ENCODE data around the gene STAMBP. TPM values are rescaled to one million over a fixed set of nuclear protein-coding genes. Genes with fewer than 3 reads are reported as not detected.

STAMBP gene
- total and polyA plus RNA-seq, 2 donors (not counting 3 experiments of a cell fraction or from before 2014, with no cell fraction given): 18.0 to 21.3 TPM

DNA sequence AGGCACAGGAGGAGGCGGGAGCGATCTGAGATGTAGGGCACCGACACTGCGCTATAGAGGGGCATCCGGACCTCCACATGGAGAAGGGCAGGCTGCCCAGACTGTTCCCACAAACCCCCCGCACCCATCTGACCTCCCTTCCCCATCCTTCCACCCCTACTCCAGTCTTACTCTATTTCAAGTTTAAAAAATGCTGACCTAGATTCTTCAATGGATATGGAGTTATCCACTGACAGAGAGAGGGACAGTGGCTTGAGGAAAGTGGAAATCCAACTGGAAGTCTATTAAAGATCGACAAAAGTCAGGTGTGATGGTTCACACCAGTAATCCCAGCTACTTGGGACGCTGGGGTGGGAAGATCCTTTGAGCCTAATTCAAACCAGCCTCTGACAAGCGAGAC lies 92.8 kb downstream of the STAMBP start:
- Histone ChIP-seq H3K4me2 (ENCODE audit: insufficient read depth, low read length) (no peak overlapping the region), H3K27me3 (ENCODE audit: control insufficient read depth in 2 of 2, insufficient read depth in 2 of 2, low read length in 2 of 2) (peaks cover 16 to 25% of the 10 kb centered on the region in 2 experiments), H3K36me3 (ENCODE audit: control insufficient read depth in 2 of 2, extremely low read depth in 1 of 2, insufficient read depth in 2 of 2, low read length in 2 of 2) (no peaks in the 10 kb centered on the region), H3K4me1 (ENCODE audit: control insufficient read depth, extremely low read depth, insufficient read depth, low read length) (peaks cover 4% of the 10 kb centered on the region), H3K9ac (replicated peaks; ENCODE audit: extremely low read depth, insufficient read depth, low read length) (no peak overlapping the region), H3K79me2 (ENCODE audit: control insufficient read depth, insufficient read depth, low read length) (no peaks in the 10 kb centered on the region), H3K4me3 (replicated peaks in 1 of 3; ENCODE audit: insufficient read depth in 1 of 3, low read depth in 1 of 3, low read length in 3 of 3) (no peak overlapping the region), H2AFZ (ENCODE audit: low read depth, low read length) (no peak overlapping the region), H3K9me1 (replicated peaks; ENCODE audit: control insufficient read depth, extremely low read depth, insufficient read depth, low read length) (no peaks in the 10 kb centered on the region), H3K27ac (ENCODE audit: insufficient read depth, low read depth, low read length) (no peak overlapping the region), H3K9me3 (replicated peaks; ENCODE audit: control insufficient read depth, insufficient read depth, low read length) (no peaks in the 10 kb centered on the region), H4K20me1 (replicated peaks; ENCODE audit: control insufficient read depth, extremely low read depth, insufficient read depth, low read length) (no peaks in the 10 kb centered on the region)
- BruUV-seq (replicated peaks): no TSS peak
- intact Hi-C loops (cut with micrococcal nuclease) (no loop called here), dilution Hi-C loops (cut with MboI; ENCODE audit: extremely low pct_ligation_motif_present, low sequenced_read_pairs) (no loop called here)
- ChIA-PET POLR2A (no interaction called here), CTCF (interaction anchor here (1.0 to 2.3 kb wide), 4 partner anchors 10 to 257 kb away, joined by 3 to 9 read pairs (median 6); partner anchors contain the start of gene MOB1A)
- FAIRE-seq: no peak
- no peak for TF ChIP-seq MYC (IDR thresholded peaks at IDR 0.05; ENCODE audit: low read depth, low read length)
- no peak for TF ChIP-seq JUN (IDR thresholded peaks at IDR 0.05; ENCODE audit: borderline replicate concordance, insufficient read depth, insufficient read length, low read depth)
- no peak for TF ChIP-seq GATA2 (IDR thresholded peaks at IDR 0.05; ENCODE audit: insufficient read depth, insufficient read length, low read depth, low read length)
- DNase-seq (ENCODE audit: low read depth, low spot score): no peak

DNA sequence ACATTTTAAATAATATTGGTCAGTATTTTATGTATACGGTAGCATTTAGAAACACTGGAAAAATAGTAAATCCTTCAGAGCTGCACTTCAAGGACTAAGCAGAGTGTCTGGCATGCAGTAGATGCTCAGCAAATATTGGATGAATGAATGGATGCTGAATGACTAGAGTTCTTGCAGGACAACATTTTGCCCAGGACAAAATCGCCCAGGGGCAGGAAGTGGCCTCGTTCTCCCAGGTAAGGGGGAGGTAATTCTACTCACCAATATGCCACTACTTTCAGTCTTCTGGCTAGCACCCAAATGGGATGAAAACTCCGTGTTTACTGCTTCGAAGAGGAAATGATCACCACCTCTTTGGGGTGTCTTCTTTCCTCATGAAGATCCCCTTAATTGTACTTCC lies 93.9 kb downstream of the STAMBP start:
- CTCF ChIA-PET: no interaction called here
- no peak overlapping the region for H2AFZ ChIP-seq (ENCODE audit: low read depth, low read length)
- intact Hi-C loops (cut with micrococcal nuclease): no loop called here

More for the DNA sequence above, 93.9 kb downstream of the STAMBP start:
- POLR2A ChIA-PET: no interaction called here
- peaks cover 7% of the 10 kb centered on the region for H3K79me2 ChIP-seq (ENCODE audit: control insufficient read depth, insufficient read depth, low read length)
- DNase-seq (ENCODE audit: low read depth, low spot score) (no peak), FAIRE-seq (no peak)
- H3K4me1 ChIP-seq (ENCODE audit: control insufficient read depth, extremely low read depth, insufficient read depth, low read length): peaks cover 6% of the 10 kb centered on the region
- no TSS peak for BruUV-seq (replicated peaks)
- H3K9ac ChIP-seq (replicated peaks; ENCODE audit: extremely low read depth, insufficient read depth, low read length): no peak overlapping the region
- TF ChIP-seq POLR2AphosphoS5 (IDR thresholded peaks at IDR 0.05; ENCODE audit: insufficient read depth, low read depth, low read length) (no peak), FOS (IDR thresholded peaks at IDR 0.05; ENCODE audit: borderline replicate concordance, insufficient read depth, low read length) (no peak), MYC (IDR thresholded peaks at IDR 0.05; ENCODE audit: low read depth, low read length) (no peak), JUN (IDR thresholded peaks at IDR 0.05; ENCODE audit: borderline replicate concordance, insufficient read depth, insufficient read length, low read depth) (no peak), POLR2A (IDR thresholded peaks at IDR 0.05; ENCODE audit: low read depth, low read length) (no peak), GATA2 (IDR thresholded peaks at IDR 0.05; ENCODE audit: insufficient read depth, insufficient read length, low read depth, low read length) (no peak), EZH2 (IDR thresholded peaks at IDR 0.05; ENCODE audit: borderline replicate concordance, low read depth, low read length, severe bottlenecking) (no peak)
- TF ChIP-seq, protein P1, sequence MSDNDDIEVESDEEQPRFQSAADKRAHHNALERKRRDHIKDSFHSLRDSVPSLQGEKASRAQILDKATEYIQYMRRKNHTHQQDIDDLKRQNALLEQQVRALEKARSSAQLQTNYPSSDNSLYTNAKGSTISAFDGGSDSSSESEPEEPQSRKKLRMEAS (IDR thresholded peaks at IDR 0.05; ENCODE audit: insufficient read depth, insufficient read length): no peak
- TF ChIP-seq, protein P2, sequence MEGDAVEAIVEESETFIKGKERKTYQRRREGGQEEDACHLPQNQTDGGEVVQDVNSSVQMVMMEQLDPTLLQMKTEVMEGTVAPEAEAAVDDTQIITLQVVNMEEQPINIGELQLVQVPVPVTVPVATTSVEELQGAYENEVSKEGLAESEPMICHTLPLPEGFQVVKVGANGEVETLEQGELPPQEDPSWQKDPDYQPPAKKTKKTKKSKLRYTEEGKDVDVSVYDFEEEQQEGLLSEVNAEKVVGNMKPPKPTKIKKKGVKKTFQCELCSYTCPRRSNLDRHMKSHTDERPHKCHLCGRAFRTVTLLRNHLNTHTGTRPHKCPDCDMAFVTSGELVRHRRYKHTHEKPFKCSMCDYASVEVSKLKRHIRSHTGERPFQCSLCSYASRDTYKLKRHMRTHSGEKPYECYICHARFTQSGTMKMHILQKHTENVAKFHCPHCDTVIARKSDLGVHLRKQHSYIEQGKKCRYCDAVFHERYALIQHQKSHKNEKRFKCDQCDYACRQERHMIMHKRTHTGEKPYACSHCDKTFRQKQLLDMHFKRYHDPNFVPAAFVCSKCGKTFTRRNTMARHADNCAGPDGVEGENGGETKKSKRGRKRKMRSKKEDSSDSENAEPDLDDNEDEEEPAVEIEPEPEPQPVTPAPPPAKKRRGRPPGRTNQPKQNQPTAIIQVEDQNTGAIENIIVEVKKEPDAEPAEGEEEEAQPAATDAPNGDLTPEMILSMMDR (IDR thresholded peaks at IDR 0.05; ENCODE audit: extremely low read depth in 1 of 2, insufficient read depth in 1 of 2, low read depth in 1 of 2, low read length in 2 of 2): no peak
- no peaks in the 10 kb centered on the region for H3K9me3 ChIP-seq (replicated peaks; ENCODE audit: control insufficient read depth, insufficient read depth, low read length)
- dilution Hi-C loops (cut with MboI; ENCODE audit: extremely low pct_ligation_motif_present, low sequenced_read_pairs): no loop called here
- no peak overlapping the region for H3K4me2 ChIP-seq (ENCODE audit: insufficient read depth, low read length)
- no peaks in the 10 kb centered on the region for H3K36me3 ChIP-seq (ENCODE audit: control insufficient read depth in 2 of 2, extremely low read depth in 1 of 2, insufficient read depth in 2 of 2, low read length in 2 of 2)
- no peak overlapping the region for H3K4me3 ChIP-seq (replicated peaks in 1 of 3; ENCODE audit: insufficient read depth in 1 of 3, low read depth in 1 of 3, low read length in 3 of 3)
- H3K9me1 ChIP-seq (replicated peaks; ENCODE audit: control insufficient read depth, extremely low read depth, insufficient read depth, low read length): no peaks in the 10 kb centered on the region
- H4K20me1 ChIP-seq (replicated peaks; ENCODE audit: control insufficient read depth, extremely low read depth, insufficient read depth, low read length): no peaks in the 10 kb centered on the region
- H3K27ac ChIP-seq (ENCODE audit: insufficient read depth, low read depth, low read length): no peak overlapping the region
- H3K27me3 ChIP-seq (ENCODE audit: control insufficient read depth in 2 of 2, insufficient read depth in 2 of 2, low read length in 2 of 2): peaks cover 16 to 25% of the 10 kb centered on the region in 2 experiments
